SK-N-SH (cell line): ENCODE results near the gene NFATC3. TPM values are rescaled to one million over a fixed set of nuclear protein-coding genes. Genes with fewer than 3 reads are reported as not detected.

ENCODE experiments used
- CTCF ChIA-PET: fragments of 300-600, 350-600 bp; formaldehyde crosslinking; extraction: SDS; loops from one replicate; lab custom pipeline; 2021; lab: Yijun Ruan, JAX
- POLR2A ChIA-PET: fragments of 350-600 bp; sonication (Branson Sonifier 250); formaldehyde crosslinking; extraction: SDS; loops from one replicate; lab custom pipeline; 2020; ENCODE audit warnings: antibody characterized with exemption, inconsistent platforms; lab: Yijun Ruan, JAX
- DNase-seq: peaks from one replicate; pipeline ENCODE4 v3.0.0; 2012
- H2AFZ ChIP-seq: fragments of 200-600 bp; sonication (generic); 2 replicates; pipeline ENCODE4 v1.8.1; 2016; ENCODE audit warnings: antibody characterized with exemption, mild to moderate bottlenecking, low read depth
- H3F3A ChIP-seq: fragments of 200-600 bp; sonication (generic); replicated peaks from 2 replicates; pipeline ENCODE3; 2016; ENCODE audit warnings: antibody characterized with exemption, mild to moderate bottlenecking; ENCODE audit not compliant: insufficient read depth
- H3K27ac ChIP-seq, 2 experiments: fragments of 200-500 bp in 1 of 2; fragments of 200-600 bp in 1 of 2; sonication (Bioruptor generic) in 1 of 2; sonication (generic), shearing (Covaris generic) in 1 of 2; 2 replicates each; pipeline versions ENCODE4 v1.5.1 to v1.6.1; 2014 to 2016; ENCODE audit warnings: low read depth in 2 of 2, inconsistent platforms in 1 of 2, low read length in 1 of 2, mild to moderate bottlenecking in 1 of 2, mixed read lengths in 1 of 2
- H3K27me3 ChIP-seq: fragments of 200-600 bp; sonication (generic), shearing (Covaris generic); 2 replicates; pipeline ENCODE4 v1.6.1; 2016; ENCODE audit warnings: mixed run types; ENCODE audit not compliant: insufficient read depth
- H3K36me3 ChIP-seq, 2 experiments: fragments of 200-500 bp in 1 of 2; fragments of 200-600 bp in 1 of 2; sonication (Bioruptor generic) in 1 of 2; sonication (generic) in 1 of 2; replicated peaks in 1 of 2; 2 replicates each; pipeline versions ENCODE3 to v1.5.1; 2014 to 2016; ENCODE audit warnings: low read length in 1 of 2, mild to moderate bottlenecking in 1 of 2; ENCODE audit not compliant: insufficient read depth in 2 of 2, control insufficient read depth in 1 of 2
- H3K4me1 ChIP-seq, 2 experiments: fragments of 200-500 bp in 1 of 2; fragments of 200-600 bp in 1 of 2; sonication (Bioruptor generic) in 1 of 2; sonication (generic), shearing (Covaris generic) in 1 of 2; 2 replicates each; pipeline versions ENCODE4 v1.5.1 to v1.6.1; 2014 to 2016; ENCODE audit warnings: low read depth in 1 of 2, low read length in 1 of 2, mixed run types in 1 of 2; ENCODE audit not compliant: insufficient read depth in 2 of 2, control insufficient read depth in 1 of 2
- H3K4me2 ChIP-seq: fragments of 200-600 bp; sonication (generic), shearing (Covaris generic); 2 replicates; pipeline ENCODE4 v1.6.1; 2017; ENCODE audit warnings: mixed run types
- H3K4me3 ChIP-seq, 2 experiments: fragments of 200-500 bp in 1 of 2; fragments of 200-600 bp in 1 of 2; sonication (Bioruptor generic) in 1 of 2; sonication (generic), shearing (Covaris generic) in 1 of 2; 2 replicates each; pipeline versions ENCODE4 v1.5.1 to v1.8.1; 2014 to 2016; ENCODE audit warnings: low read depth in 2 of 2, inconsistent platforms in 1 of 2, low read length in 1 of 2, mild to moderate bottlenecking in 1 of 2, mixed read lengths in 1 of 2, moderate library complexity in 1 of 2
- H3K79me2 ChIP-seq: fragments of 200-600 bp; sonication (generic); 2 replicates; pipeline ENCODE4 v1.8.1; 2017; ENCODE audit warnings: mild to moderate bottlenecking; ENCODE audit not compliant: insufficient read depth
- H3K9ac ChIP-seq: fragments of 200-600 bp; sonication (generic); 2 replicates; pipeline ENCODE4 v1.6.1; 2017; ENCODE audit warnings: mixed run types
- H3K9me2 ChIP-seq: fragments of 200-600 bp; sonication (generic); 2 replicates; pipeline ENCODE4 v1.6.1; 2017; ENCODE audit warnings: mixed run types
- H3K9me3 ChIP-seq: fragments of 200-600 bp; sonication (generic); 2 replicates; pipeline ENCODE4 v1.6.1; 2017; ENCODE audit warnings: mixed run types, mild to moderate bottlenecking, moderate library complexity
- H4K20me1 ChIP-seq: fragments of 200-600 bp; sonication (generic); 2 replicates; pipeline ENCODE4 v1.6.1; 2017; ENCODE audit warnings: mild to moderate bottlenecking, mixed run types; ENCODE audit not compliant: insufficient read depth
- CHD2 ChIP-seq: fragments of 150-350 bp; IDR thresholded peaks from 2 replicates; pipeline ENCODE4 v1.6.1; 2018; ENCODE audit warnings: low read length; ENCODE audit not compliant: partially characterized antibody
- CTCF ChIP-seq: fragments of 200-600 bp; sonication (generic); IDR thresholded peaks from 2 replicates; pipeline ENCODE4 v1.6.1; 2017; ENCODE audit warnings: antibody characterized with exemption, mild to moderate bottlenecking, moderate library complexity
- FOSL2 ChIP-seq: IDR thresholded peaks from 2 replicates; pipeline ENCODE4 v1.4.0; 2012; ENCODE audit warnings: low read depth, mild to moderate bottlenecking, moderate library complexity, borderline replicate concordance
- POLR2AphosphoS5 ChIP-seq: IDR thresholded peaks from 2 replicates; pipeline ENCODE4 v1.6.1; 2012; ENCODE audit warnings: low read depth, low read length
- RAD21 ChIP-seq: IDR thresholded peaks from 2 replicates; pipeline ENCODE4 v1.6.1; 2012; ENCODE audit warnings: mild to moderate bottlenecking, low read length
- RXRA ChIP-seq: IDR thresholded peaks from 2 replicates; pipeline ENCODE4 v1.4.0; 2012; ENCODE audit warnings: low read depth, mild to moderate bottlenecking, borderline replicate concordance
- SIN3A ChIP-seq: IDR thresholded peaks from 2 replicates; pipeline ENCODE4 v1.6.1; 2012; ENCODE audit warnings: low read depth, mild to moderate bottlenecking, low read length, moderate library complexity, borderline replicate concordance
- TAF1 ChIP-seq: IDR thresholded peaks from 2 replicates; pipeline ENCODE4 v1.6.1; 2012; ENCODE audit warnings: low read depth, mild to moderate bottlenecking, low read length, moderate library complexity, borderline replicate concordance
- WGBS: methylation state at CpG from one replicate; pipeline ENCODE4 v1.1.6; 2017; ENCODE audit warnings: low lambda C conversion rate; 5-methylcytosine and 5-hydroxymethylcytosine counted together
- polyA plus RNA-seq, 3 experiments: library from polyadenylated mRNA; depleted of rRNA; stranded (reverse); fragments of >200 nt; gene quantifications; 2 replicates each; pipeline ENCODE4 v1.2.3, GENCODE V29; 2012

The NFATC3 gene
- polyA plus RNA-seq, 1 of the 3 experiments (the other 2 are of a cell fraction) = 5.7 TPM

DNA sequence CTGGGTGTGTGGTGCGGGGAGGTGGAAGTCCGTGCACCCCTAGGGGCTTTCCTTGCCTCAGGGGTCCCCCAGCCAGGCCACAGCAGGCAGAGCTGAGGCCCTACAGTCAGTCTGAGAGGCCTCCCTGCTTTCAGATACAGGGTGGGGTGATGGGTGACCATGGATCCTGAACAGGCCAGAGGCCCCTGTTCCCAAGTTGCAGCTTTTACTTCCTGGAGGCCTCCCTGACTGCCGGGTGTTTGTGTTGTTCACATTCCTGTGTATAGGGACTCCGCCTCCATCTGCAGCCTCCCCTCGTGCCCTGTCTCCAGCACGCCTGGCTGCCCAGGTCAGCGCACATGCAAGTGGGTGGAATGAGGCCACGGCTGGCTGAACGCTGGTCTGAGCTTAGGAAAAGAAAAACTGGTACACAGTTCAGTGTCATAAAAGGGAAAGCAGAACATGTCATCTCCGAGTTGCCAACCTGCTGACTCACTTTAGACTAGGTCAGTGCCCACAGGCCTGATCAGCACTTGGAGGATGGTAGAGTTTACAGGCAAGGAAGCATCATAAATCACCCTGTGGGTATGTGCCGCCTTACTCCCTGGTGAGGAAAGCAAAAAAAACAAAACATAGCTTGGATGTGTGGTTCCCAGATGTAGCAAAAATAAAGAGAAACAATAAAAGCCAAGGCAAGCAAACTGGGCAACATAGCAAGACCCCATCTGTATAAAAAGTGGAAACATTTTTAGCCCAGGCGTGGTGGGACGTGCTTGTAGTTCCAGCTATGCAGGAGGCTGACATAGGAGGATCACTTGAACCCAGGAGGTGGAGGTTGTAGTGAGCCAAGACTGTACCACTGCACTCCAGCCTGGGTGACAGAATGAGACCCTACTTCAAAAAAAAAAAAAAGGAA lies 173.0 kb downstream of the NFATC3 start (continued):
- TF ChIP-seq SIN3A (no peak), FOSL2 (peak; percentile 18; the same call in 1 of the 2 replicates), CHD2 (no peak)

DNA sequence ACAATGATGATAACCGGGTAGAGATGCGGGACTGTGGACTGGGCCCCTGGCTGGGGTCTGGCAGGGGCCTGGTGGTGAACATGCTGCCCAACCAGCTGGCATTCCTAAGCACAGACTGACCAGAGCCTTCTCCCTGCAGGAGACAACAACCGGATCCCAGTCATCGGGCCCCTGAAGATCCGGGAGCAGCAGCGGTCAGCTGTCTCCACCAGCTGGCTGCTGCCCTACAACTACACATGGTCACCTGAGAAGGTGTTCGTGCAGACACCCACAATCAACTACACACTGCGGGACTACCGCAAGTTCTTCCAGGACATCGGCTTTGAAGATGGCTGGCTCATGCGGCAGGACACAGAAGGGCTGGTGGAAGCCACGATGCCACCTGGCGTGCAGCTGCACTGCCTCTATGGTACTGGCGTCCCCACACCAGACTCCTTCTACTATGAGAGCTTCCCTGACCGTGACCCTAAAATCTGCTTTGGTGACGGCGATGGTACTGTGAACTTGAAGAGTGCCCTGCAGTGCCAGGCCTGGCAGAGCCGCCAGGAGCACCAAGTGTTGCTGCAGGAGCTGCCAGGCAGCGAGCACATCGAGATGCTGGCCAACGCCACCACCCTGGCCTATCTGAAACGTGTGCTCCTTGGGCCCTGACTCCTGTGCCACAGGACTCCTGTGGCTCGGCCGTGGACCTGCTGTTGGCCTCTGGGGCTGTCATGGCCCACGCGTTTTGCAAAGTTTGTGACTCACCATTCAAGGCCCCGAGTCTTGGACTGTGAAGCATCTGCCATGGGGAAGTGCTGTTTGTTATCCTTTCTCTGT lies 174.0 kb downstream of the NFATC3 start:
- Histone ChIP-seq H3K79me2 (no peaks in the 10 kb centered on the region; the same call in 1 of the 2 replicates), H3K36me3 (peaks cover 5 to 19% of the 10 kb centered on the region in 2 experiments), H3K27me3 (no peaks in the 10 kb centered on the region), H3K27ac (no peak overlapping the region), H3K9me2 (no peaks in the 10 kb centered on the region), H3F3A (peaks cover 22% of the 10 kb centered on the region), H4K20me1 (no peaks in the 10 kb centered on the region), H2AFZ (no peak overlapping the region), H3K9me3 (no peaks in the 10 kb centered on the region), H3K4me1 (peaks cover 0 to 6% of the 10 kb centered on the region in 2 experiments; a peak in 3 of 4 replicates), H3K9ac (no peak overlapping the region), H3K4me2 (no peak overlapping the region), H3K4me3 (no peak overlapping the region)
- no peak for TF ChIP-seq TAF1
- no peak for TF ChIP-seq POLR2AphosphoS5
- no peak for TF ChIP-seq CTCF
- 97% methylated on average over 10 of the region's 27 CpGs for WGBS
- POLR2A ChIA-PET = interaction anchor here (0.9 kb wide), 1 partner anchor 15 kb away, joined by 3 read pairs; no protein-coding TSS in a partner anchor
- DNase-seq = no peak
- CTCF ChIA-PET = interaction anchor here (0.9 to 13.8 kb wide), 3 partner anchors 11 to 72 kb away, joined by 3 to 355 read pairs (median 80); no protein-coding TSS in a partner anchor

DNA sequence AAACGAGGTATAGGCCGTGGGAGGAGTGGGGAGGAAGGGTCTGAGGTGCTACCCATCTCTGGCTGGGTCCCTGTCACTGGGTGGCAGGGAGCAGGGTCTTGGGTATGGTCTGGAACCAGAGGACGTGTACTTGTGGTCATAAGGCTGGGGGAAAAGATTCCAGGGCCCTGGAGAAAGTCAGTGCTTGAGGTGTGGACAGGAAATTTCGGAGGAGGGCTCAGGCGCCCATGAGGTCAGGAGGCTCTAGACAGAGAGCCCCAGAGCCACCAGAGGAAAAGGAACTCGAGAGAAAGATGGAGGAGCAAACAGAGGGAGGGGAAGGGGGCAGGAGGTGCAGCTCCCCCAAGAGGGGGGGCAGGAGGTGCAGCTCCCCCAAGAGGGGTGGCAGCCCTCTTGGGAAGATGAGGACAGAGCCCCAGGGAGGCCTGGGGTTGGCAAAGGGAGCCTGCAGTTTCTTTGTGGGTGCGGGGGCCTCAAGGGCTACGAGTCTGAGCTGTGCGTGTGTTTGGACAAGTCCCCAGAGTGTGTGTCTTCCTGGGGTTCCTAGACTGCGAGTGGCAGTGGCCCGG lies 178.5 kb downstream of the NFATC3 start:
- Histone ChIP-seq H4K20me1 (no peaks in the 10 kb centered on the region), H3K4me3 (peak overlapping the region; percentile 65 to 80), H3K79me2 (peaks cover 41% of the 10 kb centered on the region), H3K9me2 (no peaks in the 10 kb centered on the region), H3F3A (peaks cover 22% of the 10 kb centered on the region), H2AFZ (peak overlapping the region; percentile 71; the same call in 1 of the 2 replicates), H3K4me2 (peak overlapping the region; percentile 91), H3K9ac (peak overlapping the region; percentile 91), H3K9me3 (no peaks in the 10 kb centered on the region), H3K27me3 (no peaks in the 10 kb centered on the region), H3K36me3 (peaks cover 9 to 11% of the 10 kb centered on the region in 2 experiments), H3K4me1 (peaks cover 0 to 4% of the 10 kb centered on the region in 2 experiments; a peak in 2 of 4 replicates), H3K27ac (peak overlapping the region; percentile 87 to 89)
- ChIA-PET CTCF (interaction anchor here (0.6 to 13.8 kb wide), 29 partner anchors 9 to 1401 kb away, joined by 3 to 355 read pairs (median 5); partner anchors contain the start of genes PLA2G15, PRMT7 and SLC7A6OS), POLR2A (interaction anchor here (0.5 to 3.1 kb wide), 11 partner anchors 9 to 269 kb away, joined by 3 to 16 read pairs (median 3); partner anchors contain the start of genes NFATC3, PLA2G15, PRMT7 and SLC7A6OS)
- TF ChIP-seq RAD21 = 0 out of 2 replicates have a peak, but pooled peaks have one; percentile 10
- no peak for TF ChIP-seq RXRA
- 54% methylated on average over 9 of the region's 11 CpGs for WGBS
- DNase-seq = no peak
